GM20000 (cell line): ENCODE data around the gene GRAMD1B.

Experiments used
- DNase-seq: peaks from one replicate; pipeline ENCODE4 v3.0.0; 2012; ENCODE audit warnings: low spot score
- TF ChIP-seq, protein P1 (sequence below): IDR thresholded peaks from 2 replicates; pipeline ENCODE4 v1.5.1; 2012; ENCODE audit warnings: mild to moderate bottlenecking, control low read depth; ENCODE audit errors: extremely low read depth, missing control alignments

GRAMD1B gene

DNA sequence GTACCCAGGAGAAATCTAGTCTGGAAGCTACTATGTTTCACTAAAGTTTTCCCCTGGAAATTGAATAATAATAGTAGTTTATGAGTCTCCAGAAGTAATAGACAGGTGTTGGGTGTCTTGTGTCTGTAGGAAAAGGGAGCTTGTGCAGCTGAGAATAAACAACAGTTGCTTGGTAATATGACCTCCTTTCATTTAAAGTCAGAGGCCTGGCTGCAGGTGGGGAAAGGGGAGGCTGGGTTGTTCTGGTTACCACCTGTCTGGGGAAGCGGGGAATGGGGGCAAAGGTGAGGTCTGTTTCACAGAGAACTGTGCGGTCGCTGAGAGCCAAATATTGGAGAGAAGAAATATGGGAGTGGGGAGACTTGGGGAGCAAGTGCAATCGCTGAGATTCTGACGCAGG is 3.3 kb upstream of the GRAMD1B start:
- no peak for DNase-seq
- TF ChIP-seq, protein P1, sequence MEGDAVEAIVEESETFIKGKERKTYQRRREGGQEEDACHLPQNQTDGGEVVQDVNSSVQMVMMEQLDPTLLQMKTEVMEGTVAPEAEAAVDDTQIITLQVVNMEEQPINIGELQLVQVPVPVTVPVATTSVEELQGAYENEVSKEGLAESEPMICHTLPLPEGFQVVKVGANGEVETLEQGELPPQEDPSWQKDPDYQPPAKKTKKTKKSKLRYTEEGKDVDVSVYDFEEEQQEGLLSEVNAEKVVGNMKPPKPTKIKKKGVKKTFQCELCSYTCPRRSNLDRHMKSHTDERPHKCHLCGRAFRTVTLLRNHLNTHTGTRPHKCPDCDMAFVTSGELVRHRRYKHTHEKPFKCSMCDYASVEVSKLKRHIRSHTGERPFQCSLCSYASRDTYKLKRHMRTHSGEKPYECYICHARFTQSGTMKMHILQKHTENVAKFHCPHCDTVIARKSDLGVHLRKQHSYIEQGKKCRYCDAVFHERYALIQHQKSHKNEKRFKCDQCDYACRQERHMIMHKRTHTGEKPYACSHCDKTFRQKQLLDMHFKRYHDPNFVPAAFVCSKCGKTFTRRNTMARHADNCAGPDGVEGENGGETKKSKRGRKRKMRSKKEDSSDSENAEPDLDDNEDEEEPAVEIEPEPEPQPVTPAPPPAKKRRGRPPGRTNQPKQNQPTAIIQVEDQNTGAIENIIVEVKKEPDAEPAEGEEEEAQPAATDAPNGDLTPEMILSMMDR = no peak

DNA sequence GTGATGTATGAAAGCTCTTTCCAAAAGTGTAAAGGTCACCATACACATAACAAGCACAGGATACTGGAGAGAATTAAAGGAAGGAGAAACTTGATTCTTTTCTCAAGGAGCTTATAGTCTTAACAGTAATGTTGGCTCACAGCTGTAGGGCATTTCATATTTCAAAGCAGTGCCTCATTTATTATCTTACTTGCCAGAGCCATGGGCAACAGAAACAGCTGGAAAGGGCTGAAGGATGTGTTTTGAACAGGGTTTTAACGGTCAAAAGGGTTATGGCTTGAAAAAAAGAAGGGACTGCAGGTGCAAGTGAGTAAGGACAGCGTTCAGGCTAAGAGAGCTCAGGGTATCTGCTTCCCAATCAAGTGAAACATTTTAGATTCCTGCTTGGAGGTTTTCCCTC is 2.7 kb upstream of the GRAMD1B start:
- TF ChIP-seq, protein P1 = no peak
- DNase-seq = no peak

DNA sequence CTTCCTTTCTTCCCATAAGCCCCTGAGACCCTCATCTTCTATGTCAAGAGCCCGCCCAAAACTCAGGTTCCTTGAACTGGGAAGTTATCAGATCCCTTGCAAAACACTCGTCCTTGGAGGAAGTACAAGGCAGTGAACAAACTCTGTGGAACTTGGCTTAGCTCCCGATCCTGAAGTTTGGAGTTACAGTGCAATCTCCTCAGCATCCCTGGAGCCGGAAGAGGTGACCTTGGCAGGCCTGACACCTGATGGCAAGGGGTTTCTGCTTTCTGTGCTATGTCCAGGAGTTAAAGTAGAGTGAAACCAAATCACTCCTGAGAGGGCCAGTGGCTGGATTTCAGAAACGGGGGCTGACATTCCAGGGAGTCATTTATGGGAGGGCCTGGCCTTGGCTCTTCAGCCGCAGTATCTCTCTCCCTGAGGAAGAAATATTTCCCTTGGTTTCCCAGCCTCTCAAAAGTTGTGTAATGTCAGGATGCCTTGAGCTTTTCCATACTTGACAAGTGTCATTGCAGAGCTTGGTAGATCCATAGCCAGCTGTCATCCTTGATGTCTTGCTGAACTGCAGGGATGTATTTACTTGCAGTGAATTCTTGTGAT is 1.9 kb upstream of the GRAMD1B start:
- TF ChIP-seq, protein P1 = no peak
- no peak for DNase-seq

DNA sequence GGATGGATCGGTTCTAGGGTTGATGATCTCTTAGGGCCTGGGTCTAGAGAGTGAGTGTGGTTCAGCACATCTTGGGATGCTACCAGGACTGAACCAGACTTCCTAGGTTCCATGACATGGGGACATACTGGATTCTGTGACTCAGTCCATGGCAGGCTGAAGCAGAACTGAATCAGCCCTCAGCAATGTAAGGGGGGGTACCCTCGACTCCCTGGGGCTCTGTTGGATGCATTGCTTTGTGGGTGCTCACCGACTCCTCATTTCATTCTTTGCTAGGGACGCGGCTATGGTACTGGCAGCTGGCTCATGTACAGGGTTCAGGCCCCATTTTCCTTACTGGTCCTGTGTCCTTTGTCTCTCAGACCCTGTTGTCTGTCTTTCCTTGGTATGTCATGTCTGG is 733 bp upstream of the GRAMD1B start:
- DNase-seq = no peak
- TF ChIP-seq, protein P1 = no peak

DNA sequence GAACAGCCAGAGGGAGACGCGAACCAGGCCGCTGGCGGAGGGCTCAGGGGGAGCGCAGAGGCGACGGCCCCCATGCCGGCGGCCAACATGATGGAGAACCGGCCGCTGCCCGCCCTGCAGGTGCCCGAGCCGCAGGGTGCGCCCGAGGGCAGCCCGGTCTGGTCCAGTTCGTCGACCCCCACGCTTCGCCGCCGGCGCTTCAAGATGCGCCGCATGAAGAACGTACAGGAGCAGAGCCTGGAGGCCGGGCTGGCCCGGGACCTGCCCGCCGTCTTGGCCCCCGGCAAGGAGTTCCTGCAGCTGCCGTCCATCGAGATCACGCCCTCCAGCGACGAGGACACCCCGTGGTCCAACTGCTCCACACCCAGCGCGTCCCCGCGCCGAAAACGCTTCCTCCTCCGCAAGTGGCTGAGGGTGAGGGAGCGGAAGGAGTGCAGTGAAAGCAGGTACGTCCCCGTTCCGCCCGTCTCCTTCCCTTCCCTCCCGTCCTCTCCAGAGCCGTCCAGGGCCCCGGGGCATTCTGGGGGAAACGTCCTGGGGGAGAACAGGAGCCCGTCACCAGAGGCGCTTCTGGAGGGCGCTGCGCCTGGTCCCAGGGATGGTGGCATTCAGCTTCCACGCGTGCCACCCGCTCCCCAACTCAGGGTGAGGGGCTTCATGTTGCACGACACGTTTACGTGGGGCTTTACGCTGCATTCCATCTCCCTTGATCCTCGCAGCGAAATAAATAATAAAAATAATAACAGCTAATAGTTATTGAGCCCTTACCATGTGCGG is 840 bp downstream of the GRAMD1B start:
- DNase-seq = peak; percentile 77
- TF ChIP-seq, protein P1 = no peak

DNA sequence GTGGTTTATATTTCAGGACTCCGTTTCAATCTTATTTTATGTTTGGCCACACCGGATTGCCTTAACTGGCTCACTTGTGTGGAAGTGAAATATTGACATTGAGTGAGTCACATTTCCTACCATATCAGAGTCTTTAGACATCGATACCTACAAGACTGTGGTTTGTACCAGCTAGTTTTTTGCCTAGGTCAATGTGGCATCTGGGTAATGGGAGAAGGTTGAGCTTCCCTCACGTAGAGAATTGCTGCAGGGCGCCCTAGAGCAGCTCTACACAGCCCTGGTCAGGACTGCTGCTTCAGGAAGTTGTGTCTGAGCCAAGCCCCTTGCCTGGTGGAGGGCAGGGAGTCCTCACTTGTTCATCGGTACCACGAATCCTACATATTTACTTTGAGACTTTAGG is 1.6 kb downstream of the GRAMD1B start:
- TF ChIP-seq, protein P1 = no peak
- no peak for DNase-seq

DNA sequence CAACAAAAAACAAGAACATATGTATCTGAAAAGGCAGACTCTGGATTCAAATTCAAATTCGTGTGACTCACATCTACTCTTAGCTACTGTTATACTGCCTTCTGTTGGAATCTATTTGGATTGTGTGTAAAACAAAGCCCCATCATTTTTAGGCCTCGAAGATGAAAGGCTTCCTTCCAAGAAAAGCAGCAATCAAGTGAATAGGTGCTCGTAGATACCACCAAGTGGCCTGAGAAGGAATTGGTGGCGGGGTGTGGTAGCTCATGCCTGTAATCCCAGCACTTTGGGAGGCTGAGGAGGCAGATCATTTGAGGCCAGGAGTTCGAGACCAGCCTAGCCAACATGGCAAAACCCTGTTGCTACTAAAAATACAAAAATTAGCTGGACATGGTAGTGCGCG is 4.2 kb downstream of the GRAMD1B start:
- DNase-seq = peak; percentile 45

More for the DNA sequence above, 4.2 kb downstream of the GRAMD1B start:
- TF ChIP-seq, protein P1 = peak; percentile 11
